GM06990 (cell line): ENCODE measurements around the gene HSP90B1.

Experiments used
- DNase-seq: peaks from one replicate; pipeline ENCODE4 v3.0.0-alpha.2; 2011; ENCODE audit not compliant: insufficient read length; ENCODE audit errors: extremely low read depth
- H3K27me3 ChIP-seq: replicated peaks from 2 replicates; pipeline ENCODE4 v1.6.0; 2011; ENCODE audit warnings: low read length; ENCODE audit not compliant: control insufficient read depth, insufficient read depth
- H3K36me3 ChIP-seq: 2 replicates; pipeline ENCODE4 v1.5.1; 2011; ENCODE audit warnings: low read length; ENCODE audit not compliant: control insufficient read depth, insufficient read depth
- H3K4me3 ChIP-seq: replicated peaks from 2 replicates; pipeline ENCODE4 v1.5.1; 2011; ENCODE audit warnings: low read depth, mild to moderate bottlenecking, control low read depth, low read length
- CTCF ChIP-seq: IDR thresholded peaks from 2 replicates; pipeline ENCODE4 v1.5.1; 2011; ENCODE audit warnings: low read length, control low read depth, mild to moderate bottlenecking, inconsistent platforms; ENCODE audit not compliant: insufficient read depth, poor library complexity, severe bottlenecking

HSP90B1 gene

GRCh38 chr12:103956509-103957027, 26.4 kb downstream of the HSP90B1 start:
- Histone ChIP-seq H3K27me3 (no peaks in the 10 kb centered on the region), H3K36me3 (peaks cover 6% of the 10 kb centered on the region; the same call in 1 of the 2 replicates), H3K4me3 (peak overlapping the region; percentile 87)
- no peak for TF ChIP-seq CTCF
- no peak for DNase-seq

- Histone ChIP-seq H3K27me3 (no peaks in the 10 kb centered on the region), H3K4me3 (no peak overlapping the region; the same call in 1 of the 2 replicates), H3K36me3 (peaks cover 5% of the 10 kb centered on the region; the same call in 1 of the 2 replicates)
- DNase-seq = no peak
- TF ChIP-seq CTCF = no peak
These were observed 27.7 kb downstream of the HSP90B1 start for GRCh38 chr12:103957865-103958388.

- no peaks in the 10 kb centered on the region; the same call in 1 of the 2 replicates for H3K36me3 ChIP-seq
- H3K4me3 ChIP-seq = no peak overlapping the region
- H3K27me3 ChIP-seq = no peaks in the 10 kb centered on the region
- TF ChIP-seq CTCF = no peak
- DNase-seq = no peak
These were observed 28.4 kb downstream of the HSP90B1 start for GRCh38 chr12:103958621-103959020.

- TF ChIP-seq CTCF = no peak
- DNase-seq = no peak
- Histone ChIP-seq H3K36me3 (no peaks in the 10 kb centered on the region; the same call in 1 of the 2 replicates), H3K27me3 (no peaks in the 10 kb centered on the region), H3K4me3 (no peak overlapping the region)
These were observed 30.5 kb downstream of the HSP90B1 start for GRCh38 chr12:103960616-103961227.

- no peak for TF ChIP-seq CTCF
- no peaks in the 10 kb centered on the region; the same call in 1 of the 2 replicates for H3K36me3 ChIP-seq
- H3K27me3 ChIP-seq = no peaks in the 10 kb centered on the region
- no peak overlapping the region for H3K4me3 ChIP-seq
- no peak for DNase-seq
These were observed 32.3 kb downstream of the HSP90B1 start for GRCh38 chr12:103962493-103962892.
